Mesenteric fat pad (tissue), 1 donor: ENCODE measurements around the gene CDADC1. TPM values are rescaled to one million over a fixed set of nuclear protein-coding genes. Genes with fewer than 3 reads are reported as not detected.

Experiments used
- DNase-seq: peaks from one replicate; pipeline ENCODE4 v3.0.0-alpha.2; 2020; ENCODE audit warnings: low spot score
- long read RNA-seq: library from polyadenylated mRNA; unstranded; transcript quantifications from one replicate; pipeline ENCODE4 v2.0.0, GENCODE V29; 2020
- total RNA-seq: library from RNA; stranded (reverse); fragmentation: NEBNext Ultra II Directional; extraction: Animal tissue kit (Norgen Biotek cat#: 25700); gene quantifications from one replicate; pipeline ENCODE4 v1.2.1, GENCODE V29; 2021
- donor health status: DM: yes; HTN: yes; CAD: no.

CDADC1 gene
- 12.3 TPM for total RNA-seq
- long read RNA-seq, partial matches to known transcripts = 5 of 7 reads
- long read RNA-seq, other reads (novel, unspliced or antisense) = 1 of 7 reads

DNA sequence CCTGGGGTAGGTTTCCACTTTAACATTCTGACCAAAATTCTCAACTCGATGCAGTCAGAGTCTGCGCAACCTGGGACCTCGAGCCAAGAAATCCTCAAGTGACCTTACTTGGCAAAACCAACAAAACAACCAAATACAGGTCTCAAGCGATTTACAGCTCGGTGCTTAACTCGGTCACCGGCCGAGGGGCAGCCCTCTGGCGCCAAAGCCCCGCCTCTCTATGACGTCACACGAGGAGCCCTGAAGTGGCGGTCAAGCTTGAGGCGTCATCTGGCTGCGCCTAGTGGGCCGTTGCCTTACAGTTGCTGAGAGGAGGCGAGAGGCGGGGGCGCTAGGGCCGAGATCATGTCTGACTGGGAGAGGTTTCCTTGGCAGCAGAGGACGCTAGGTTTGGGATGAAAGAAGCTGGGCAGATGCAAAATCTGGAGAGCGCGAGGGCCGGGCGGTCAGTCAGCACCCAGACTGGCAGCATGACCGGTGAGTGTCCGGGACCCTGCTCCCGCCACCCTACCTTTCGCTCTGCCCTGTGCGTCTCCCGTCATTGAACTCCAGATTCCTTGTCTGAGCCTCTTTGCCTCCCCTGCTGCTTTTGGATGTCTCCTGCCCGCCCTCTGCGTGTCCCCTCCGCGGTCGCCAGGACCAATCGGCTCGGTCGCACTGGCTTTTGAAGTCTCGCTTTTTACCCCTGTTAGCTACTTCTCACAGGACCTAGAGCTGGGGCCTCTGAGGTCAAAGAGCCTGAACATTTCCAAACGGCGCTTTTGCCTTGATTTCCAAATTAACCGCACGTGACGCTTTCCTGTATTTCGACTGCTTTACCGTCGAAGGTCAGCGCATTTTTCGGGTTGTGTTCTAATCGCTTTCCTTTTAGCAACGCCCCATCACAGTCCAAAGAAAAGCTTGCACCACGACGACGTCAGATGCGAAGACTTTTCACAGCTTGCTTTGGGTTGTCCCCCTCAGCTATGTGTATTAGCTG lies at the start of gene CDADC1:
Gene CDADC1 (plus strand): TSS at position 283 of the 979 bp plus-strand sequence. CDS start 113 bp downstream, at position 396.
- DNase-seq = peak; percentile 99

DNA sequence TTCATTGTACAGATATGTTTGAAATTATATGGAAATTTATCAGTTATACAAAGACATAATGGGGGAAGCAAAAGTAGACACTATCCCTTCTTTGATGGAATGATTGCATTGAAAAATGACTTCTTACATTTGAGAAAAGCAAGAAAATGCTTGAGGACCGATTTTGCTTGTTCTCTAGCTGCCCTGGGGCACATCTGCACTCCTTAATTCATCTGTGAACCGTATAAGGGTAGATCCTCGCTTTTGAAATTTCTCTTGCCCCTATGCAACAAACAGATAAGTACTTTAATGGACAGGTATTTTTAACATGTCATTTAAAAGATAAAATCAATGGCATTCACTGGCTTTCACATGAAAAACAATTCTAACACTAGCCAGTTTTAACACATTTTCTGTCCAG lies 41.1 kb upstream of the CDADC1 start:
- no peak for DNase-seq

DNA sequence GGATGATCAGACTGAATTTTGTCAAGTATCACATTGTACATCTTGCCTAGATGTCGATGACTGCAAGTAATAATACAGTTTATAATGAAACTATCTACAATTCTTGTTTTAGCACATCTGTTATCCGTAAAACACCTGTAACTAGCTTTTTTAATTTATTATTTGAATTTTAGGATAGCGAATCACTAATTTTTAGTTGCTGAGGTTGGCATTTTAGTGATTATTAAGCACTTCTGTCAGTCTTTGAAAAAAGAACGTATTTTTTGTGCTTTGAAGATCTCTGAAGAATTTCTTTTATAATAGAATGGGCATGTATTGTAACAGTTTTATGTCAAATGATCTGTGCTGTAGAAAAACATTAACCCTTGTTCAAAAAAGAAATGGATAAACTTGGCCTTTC lies 39.1 kb upstream of the CDADC1 start:
- DNase-seq = no peak

DNA sequence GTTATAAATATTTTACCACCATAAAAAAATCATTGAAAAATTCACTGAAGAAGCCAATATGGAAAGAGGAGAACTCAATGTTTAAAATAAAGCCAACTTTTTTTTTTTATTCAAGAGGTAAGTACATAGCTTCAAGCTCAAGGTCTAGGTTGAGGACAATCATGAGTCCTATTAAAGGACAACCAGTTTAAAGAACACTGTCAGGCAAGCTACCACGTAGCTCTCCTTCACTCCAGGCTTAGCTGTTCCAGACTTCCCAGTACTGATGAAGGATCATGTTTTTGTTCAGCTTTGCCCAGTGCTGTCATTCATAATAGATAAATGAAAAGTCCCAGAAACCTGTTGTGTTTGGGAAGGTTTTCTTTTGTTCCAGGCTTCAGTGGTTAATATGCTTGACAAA lies 37.6 kb upstream of the CDADC1 start:
- DNase-seq = no peak

DNA sequence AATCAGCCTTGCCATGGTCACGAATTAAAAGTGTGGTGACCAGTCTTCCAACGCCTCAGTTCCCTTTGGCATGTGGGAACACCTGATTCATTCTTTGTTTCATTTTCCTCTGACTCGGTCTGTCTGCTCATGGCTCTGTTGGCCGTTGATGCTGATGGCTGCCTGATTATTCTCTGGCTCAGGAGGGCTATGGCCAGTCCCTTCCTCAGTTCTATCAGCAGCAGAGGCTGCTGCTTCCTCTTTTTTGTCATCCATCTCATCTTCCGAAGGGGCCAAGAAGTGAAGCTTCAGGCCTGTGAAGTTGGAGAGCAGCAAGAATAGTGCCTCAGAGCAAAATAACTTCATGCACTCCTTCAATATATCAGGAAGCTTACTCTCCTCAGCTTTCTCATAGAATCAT lies 37.1 kb upstream of the CDADC1 start:
- no peak for DNase-seq

DNA sequence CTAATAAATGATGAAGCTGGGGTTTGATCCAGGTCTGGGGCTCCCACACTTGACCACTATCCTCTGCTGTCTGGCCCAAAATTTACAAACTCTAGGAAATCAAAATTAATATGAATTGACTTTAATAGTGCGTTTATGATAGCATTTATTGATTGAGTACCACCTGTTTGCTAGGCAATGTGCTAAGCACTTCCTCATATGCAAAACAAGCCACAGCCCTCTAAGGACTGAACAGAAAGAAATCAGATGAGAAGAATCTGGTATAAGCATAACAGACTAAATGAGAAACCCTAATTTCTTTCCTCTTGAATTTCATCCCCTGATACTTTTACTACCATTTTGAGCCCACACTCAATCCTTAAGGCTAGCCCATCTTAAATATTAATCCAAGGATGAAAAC lies 34.2 kb upstream of the CDADC1 start:
- DNase-seq = no peak

DNA sequence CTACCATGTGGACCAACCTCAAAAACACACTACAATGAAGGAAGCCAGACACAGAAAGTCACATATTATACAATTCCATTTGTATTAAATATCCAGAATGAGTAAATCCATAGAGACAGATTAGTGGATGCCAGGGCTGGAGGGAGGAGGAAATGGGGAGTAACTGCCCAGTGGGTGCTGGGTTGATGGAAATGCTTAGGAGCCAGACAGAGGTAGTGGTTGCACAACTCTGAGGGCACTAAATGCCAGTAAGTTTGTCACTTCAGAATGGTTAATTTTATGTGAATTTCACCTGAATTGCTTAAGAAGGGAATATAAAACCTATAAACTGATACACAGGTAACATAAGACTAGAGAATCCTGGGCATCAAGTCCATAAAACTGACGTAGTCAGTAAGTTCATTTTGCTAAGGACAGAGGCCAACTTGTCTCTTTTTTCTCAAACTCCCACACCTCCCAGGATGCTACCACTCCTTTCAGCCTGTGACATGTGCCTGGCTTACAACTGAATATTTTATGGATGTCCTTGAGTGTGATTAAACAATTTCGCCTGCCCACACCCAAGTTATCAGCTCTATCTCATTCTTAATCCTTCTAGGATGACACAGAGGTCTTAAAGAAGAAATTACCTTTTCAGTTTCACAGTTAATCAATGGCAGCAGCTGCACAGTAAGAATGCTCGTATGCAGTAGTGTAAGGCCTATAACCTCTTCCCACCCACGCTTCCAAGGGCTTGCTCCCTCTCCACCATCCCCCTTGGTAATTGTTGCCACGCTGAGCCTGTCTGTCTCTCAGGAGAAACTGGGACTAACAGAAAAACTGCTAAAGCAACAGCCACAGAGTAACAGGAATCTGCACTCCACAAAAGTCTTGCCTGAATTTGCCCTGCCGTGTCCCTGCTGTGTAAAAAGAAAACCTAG lies 33.5 kb upstream of the CDADC1 start:
- DNase-seq = no peak

DNA sequence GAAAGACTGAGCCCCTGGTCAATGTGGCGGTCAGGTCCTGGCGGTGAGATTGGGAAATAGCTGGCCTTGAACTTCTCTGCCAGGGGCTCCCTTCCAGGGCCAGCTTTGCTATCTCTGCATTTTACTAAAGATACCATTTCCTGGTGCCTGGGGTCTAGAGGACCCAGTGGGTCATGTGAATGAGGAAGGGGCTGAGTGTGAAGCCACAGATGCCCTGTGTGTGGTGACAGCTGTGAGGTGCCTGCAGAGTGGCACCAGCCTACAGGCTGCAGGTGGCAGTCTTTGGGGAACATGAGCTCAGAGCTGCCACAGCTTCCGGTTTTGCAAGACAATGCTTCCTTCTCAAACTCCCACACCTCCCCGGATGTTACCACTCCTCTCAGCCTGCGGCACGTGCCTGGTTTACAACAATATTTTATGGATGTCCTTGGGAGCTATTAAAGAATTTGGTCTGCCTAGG lies 32.8 kb upstream of the CDADC1 start:
- no peak for DNase-seq

DNA sequence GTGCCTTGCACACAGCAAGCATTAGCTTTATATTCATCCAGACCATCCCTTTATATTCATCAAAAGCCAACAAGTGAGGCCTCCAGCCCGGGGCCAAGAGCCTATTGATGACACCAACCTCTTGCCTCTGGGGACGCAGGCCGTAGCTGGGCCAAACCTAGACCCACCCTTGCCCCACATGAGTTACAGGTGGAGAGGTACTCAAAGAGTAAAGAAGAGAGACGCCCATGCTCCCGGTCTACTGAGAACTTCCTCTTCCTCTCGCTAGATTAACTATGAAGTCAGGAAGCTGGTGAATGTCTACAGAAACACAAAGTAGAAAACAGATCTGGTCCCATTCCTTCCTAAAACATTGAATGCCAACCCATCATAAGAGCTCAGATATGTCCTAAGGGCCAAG lies 31.4 kb upstream of the CDADC1 start:
- DNase-seq = no peak

DNA sequence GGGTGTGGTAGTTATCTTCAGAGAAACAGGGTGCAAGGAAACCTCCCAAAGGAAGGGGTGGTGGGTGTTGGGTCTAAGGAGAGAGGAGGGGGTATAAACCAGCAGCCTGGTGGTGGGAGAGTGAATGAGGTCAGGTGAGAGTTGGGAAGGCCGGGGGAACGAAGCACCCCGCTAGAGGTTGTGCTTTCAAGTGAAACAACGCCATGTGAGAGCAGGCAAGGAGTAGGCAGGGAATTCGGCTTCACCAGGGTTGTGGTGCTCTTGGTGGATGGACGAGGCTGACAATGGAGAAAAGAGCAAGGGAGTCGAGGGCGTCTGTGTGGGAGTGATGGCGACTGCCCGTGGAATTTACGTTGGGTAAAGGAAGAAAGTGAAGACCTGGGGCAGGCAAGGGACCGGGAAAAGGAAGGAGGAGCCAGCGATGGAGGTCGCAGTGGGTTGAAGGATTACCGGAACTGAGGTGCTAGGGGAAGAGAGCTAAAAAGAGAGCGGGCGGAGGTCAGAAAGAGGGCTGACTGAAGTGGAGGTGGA lies 29.7 kb upstream of the CDADC1 start:
- DNase-seq = no peak

DNA sequence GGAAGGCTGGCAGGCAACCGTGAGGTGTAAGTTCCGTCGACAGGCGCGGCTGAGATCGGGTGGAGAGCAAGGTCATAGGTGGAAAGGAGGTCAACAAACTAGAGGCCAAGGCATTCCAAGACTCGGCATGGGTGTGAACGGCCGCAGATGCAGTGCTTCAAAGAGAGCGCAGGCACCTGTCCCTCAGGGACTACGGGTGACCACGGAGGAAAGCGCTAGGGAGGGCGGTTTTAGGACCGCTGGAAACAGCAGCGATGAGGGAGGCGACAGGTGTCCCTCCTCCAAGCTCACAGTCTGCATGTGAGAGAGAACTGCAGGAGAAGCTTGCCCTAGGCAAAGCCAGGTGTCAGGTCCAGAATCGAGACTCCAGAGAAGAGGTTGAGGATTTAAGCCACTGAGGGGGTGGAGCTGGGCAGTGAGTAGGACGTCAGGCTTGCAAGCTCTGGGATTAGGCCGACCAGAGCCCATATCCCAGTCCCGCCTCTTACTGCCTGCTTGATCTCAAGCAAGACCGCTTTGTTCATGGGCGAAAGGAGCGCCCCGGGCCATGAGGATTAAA lies 29.2 kb upstream of the CDADC1 start:
- no peak for DNase-seq

DNA sequence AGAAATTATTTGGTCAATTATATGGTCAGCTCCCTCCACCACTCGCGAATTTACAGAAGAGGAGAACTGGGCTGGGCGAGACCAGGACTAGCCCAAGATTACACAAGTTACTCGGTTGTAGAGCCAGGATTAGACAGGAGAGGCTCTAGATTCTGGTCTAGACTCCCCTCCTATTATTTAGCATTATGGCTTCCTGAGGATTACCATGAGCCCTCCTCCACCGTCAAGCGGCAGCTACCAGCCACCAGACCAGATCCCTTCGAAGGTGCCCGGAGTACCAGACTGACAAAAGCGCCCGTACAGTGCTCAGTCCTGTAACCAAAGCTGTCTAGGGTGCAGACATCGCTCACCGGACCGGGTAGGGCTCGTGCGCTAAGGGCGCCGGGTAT lies 28.1 kb upstream of the CDADC1 start:
- DNase-seq = no peak

DNA sequence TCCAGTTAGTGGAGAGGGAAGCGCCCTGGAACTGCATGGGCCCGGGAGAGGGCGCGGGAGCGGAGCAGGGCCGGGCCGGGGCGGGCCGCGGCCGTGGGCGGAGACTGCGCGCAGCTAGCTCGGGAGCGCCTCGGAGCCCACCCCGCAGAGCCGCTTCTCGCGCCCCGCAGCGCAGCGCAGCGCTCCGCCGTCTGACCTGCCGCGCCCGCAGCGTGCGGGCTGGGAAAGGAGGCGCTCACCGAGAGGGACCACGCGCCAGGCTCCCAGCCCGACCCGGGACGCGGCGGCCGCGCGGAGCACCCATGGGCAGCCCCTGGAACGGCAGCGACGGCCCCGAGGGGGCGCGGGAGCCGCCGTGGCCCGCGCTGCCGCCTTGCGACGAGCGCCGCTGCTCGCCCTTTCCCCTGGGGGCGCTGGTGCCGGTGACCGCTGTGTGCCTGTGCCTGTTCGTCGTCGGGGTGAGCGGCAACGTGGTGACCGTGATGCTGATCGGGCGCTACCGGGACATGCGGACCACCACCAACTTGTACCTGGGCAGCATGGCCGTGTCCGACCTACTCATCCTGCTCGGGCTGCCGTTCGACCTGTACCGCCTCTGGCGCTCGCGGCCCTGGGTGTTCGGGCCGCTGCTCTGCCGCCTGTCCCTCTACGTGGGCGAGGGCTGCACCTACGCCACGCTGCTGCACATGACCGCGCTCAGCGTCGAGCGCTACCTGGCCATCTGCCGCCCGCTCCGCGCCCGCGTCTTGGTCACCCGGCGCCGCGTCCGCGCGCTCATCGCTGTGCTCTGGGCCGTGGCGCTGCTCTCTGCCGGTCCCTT lies 27.5 kb upstream of the CDADC1 start, which contains the start of gene MLNR:
Gene MLNR (plus strand): TSS at position 303 of the 820 bp plus-strand sequence. CDS start 0 bp downstream, at position 303.
- no peak for DNase-seq

DNA sequence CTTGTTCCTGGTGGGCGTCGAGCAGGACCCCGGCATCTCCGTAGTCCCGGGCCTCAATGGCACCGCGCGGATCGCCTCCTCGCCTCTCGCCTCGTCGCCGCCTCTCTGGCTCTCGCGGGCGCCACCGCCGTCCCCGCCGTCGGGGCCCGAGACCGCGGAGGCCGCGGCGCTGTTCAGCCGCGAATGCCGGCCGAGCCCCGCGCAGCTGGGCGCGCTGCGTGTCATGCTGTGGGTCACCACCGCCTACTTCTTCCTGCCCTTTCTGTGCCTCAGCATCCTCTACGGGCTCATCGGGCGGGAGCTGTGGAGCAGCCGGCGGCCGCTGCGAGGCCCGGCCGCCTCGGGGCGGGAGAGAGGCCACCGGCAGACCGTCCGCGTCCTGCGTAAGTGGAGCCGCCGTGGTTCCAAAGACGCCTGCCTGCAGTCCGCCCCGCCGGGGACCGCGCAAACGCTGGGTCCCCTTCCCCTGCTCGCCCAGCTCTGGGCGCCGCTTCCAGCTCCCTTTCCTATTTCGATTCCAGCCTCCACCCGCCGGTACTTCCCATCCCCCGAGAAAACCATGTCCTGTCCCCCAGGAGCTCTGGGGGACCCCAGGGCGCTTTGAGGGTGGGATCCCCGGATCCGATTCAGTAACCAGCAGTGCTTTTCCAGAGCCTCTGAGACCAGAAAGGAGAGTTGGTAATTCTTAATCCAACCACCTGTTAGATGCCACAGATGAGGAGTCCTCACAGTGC lies 26.7 kb upstream of the CDADC1 start:
- no peak for DNase-seq

DNA sequence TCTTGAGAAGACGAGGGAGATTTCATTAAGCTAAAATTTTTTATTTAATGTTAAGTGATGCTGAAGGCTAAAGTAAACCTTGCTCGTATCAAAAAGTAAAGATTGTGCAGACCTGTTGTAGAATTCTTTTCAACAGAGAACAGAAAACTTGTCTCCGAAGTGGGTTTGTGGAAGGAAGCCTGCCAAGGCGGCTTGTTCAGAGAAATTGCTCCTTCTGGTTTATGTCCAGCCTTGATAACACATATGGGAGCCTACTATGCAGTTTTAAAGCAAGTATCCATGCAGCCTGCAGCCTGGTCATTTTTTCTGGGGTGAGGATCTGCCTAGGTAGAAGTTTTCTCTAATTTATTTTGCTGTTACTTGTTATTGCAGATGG lies 26.1 kb upstream of the CDADC1 start:
- no peak for DNase-seq

DNA sequence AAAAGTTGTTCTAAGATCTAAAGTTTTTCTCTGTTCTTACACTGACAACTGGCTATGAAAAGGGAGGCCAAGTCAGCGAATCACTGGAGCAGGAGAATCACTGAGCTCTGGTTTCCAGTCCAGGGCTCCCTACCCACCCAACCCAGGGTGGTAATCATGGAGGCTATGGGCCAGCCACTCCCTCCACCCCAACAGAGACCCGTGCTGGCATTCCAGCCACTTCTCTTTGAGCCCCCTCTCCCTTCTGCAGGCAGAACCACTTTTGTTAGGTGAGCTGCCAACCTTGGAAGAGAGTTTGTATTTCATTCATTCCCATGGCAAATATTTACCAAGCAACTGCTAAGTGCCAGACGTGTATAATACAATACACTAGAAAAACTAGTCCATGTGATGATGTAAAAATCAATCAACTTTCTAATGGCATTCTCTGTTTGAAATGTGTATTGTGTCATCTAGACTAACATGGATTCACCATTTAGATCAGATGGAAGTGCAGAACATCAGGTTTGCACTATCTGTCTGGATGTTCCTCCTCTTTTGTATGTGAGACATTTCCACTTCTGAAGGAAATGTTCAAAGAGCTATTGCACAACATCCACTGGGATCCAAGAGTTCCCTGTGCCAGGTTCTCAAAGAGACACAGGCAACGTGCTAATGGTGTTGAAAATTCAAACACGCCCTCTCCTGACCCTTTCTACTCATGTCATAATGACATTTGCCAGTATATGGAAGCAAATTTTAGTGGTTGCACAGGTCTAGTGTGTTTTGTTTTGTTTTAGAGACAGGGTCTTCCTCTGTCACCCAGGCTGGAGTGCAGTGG lies 22.3 kb upstream of the CDADC1 start:
- DNase-seq = no peak

DNA sequence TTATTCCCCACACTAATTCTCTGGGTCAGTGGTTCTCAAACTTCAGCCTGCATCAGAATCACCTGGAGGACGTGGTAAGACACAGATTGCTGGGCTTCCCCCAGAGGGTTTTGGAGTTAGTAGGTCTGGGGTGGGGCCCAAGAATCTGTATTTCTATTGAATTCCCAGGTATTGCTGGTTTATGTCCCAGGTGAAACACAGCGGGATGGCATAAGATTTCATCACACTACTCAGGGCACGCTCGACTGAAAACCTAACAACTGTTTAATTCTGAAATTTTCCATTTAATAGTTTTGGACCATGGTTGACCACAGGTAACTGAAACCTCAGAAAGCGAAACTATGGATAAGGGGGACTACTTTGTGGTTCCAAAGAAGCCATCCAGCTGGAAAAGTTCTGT lies 21.1 kb upstream of the CDADC1 start:
- DNase-seq = no peak

DNA sequence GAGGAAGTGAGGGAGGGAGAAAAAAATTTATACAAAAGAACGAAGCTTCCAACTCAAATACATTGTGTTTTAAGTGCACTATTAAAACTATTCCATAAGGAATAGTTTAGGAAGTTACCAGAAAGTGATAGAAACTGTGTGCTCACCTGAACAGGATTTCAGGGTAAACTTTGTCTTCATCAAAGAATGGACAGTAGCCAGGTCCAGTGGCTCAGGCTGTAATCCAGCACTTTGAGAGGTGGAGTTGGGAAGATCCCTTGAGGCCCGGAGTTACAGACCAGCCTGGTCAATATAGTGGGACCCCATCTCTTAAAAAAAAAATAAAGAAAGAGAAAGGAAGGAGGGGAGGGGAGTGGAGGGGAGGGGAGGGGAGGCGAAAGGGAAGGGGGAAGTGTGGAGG lies 13.0 kb upstream of the CDADC1 start:
- DNase-seq = no peak
